ENCODE results near the gene AKR1A1.

- no peak for TF ChIP-seq CTCF (IDR thresholded peaks at IDR 0.05; ENCODE audit: poor library complexity)
- no peak for TF ChIP-seq EZH2 (IDR thresholded peaks at IDR 0.05; ENCODE audit: borderline replicate concordance)
Measured at GRCh38 chr1:45531873-45532272, 18.8 kb upstream of the AKR1A1 start.

All from hepatocyte (in vitro differentiated cells).